K562 (cell line): ENCODE measurements around the gene SLC27A4. TPM values are rescaled to one million over a fixed set of nuclear protein-coding genes. Genes with fewer than 3 reads are reported as not detected.
A peak's percentile ranks its signal among the peaks of the same experiment; 100 is the strongest.

Experiments used
- ATAC-seq: fragments of 200-7000 bp; cut with Tn5 transposase; 3 replicates; pipeline ENCODE4 v1.9.1; 2020; ENCODE audit warnings: moderate library complexity
- BruUV-seq: library from RNA; stranded (reverse); fragments of 400-500 nt; replicated peaks from 2 replicates; lab custom pipeline; 2021; lab: Mats Ljungman, UMichigan
- CTCF ChIA-PET: fragments of 300-600 bp; formaldehyde crosslinking; extraction: SDS; loops from one replicate; lab custom pipeline; 2021; ENCODE audit warnings: low intra/inter-chr PET ratio; lab: Yijun Ruan, JAX
- POLR2A ChIA-PET: fragments of 300-600, 350-650 bp; sonication (Branson Sonifier 250); formaldehyde crosslinking; extraction: SDS; loops from one replicate; lab custom pipeline; 2021; ENCODE audit warnings: antibody characterized with exemption, inconsistent platforms; lab: Yijun Ruan, JAX
- DNase-seq, 4 experiments: peaks; one replicate each; pipeline versions ENCODE4 v3.0.0 to v3.0.0-alpha.2; 2011 to 2018; ENCODE audit warnings: low spot score in 3 of 4, mixed read lengths in 3 of 4; ENCODE audit errors: extremely low read depth in 1 of 4
- FAIRE-seq: peaks from 2 replicates; lab custom pipeline; 2011; peaks lifted over from hg19 to GRCh38; lab: Jason Lieb, UNC
- H2AFZ ChIP-seq: 2 replicates; pipeline ENCODE4 v1.6.0; 2011; ENCODE audit warnings: low read depth, low read length, control low read depth, inconsistent platforms
- H3K27ac ChIP-seq: fragments of 200-600 bp; 3 replicates; pipeline ENCODE4 v1.8.0; 2011; ENCODE audit warnings: low read depth, mild to moderate bottlenecking, control low read depth, inconsistent platforms, low read length, moderate library complexity, mixed read lengths; ENCODE audit errors: extremely low read depth
- H3K27me3 ChIP-seq, 2 experiments: fragments of 300-600 bp in 1 of 2; 2 replicates in 1 of 2; 3 replicates in 1 of 2; pipeline versions ENCODE4 v1.6.0 to v1.8.0; 2011; ENCODE audit warnings: inconsistent platforms in 2 of 2, low read length in 2 of 2, mild to moderate bottlenecking in 1 of 2, mixed read lengths in 1 of 2, moderate library complexity in 1 of 2; ENCODE audit not compliant: control insufficient read depth in 2 of 2, insufficient read depth in 2 of 2
- H3K36me3 ChIP-seq: fragments of 300-600 bp; 3 replicates; pipeline ENCODE4 v1.8.0; 2011; ENCODE audit warnings: mild to moderate bottlenecking, low read length, inconsistent platforms; ENCODE audit not compliant: control insufficient read depth, insufficient read depth
- H3K4me1 ChIP-seq, 2 experiments: fragments of 200-600 bp in 1 of 2; replicated peaks in 1 of 2; 2 replicates in 1 of 2; 3 replicates in 1 of 2; pipeline versions ENCODE4 v1.5.1 to v1.8.0; 2011; ENCODE audit warnings: inconsistent platforms in 2 of 2, low read length in 2 of 2, mild to moderate bottlenecking in 1 of 2, mixed read lengths in 1 of 2, moderate library complexity in 1 of 2; ENCODE audit not compliant: control insufficient read depth in 2 of 2, insufficient read depth in 2 of 2
- H3K4me2 ChIP-seq: 2 replicates; pipeline ENCODE4 v1.6.1; 2011; ENCODE audit warnings: low read length, control low read depth, inconsistent platforms, mixed read lengths; ENCODE audit not compliant: insufficient read depth
- H3K4me3 ChIP-seq: fragments of 200-600 bp; sonication (generic), shearing (Covaris generic); 2 replicates; pipeline ENCODE4 v1.5.1; 2016; ENCODE audit warnings: control low read depth, inconsistent platforms
- H3K79me2 ChIP-seq: fragments of 200-600 bp; 3 replicates; pipeline ENCODE4 v1.8.0; 2011; ENCODE audit warnings: low read length, inconsistent platforms; ENCODE audit not compliant: control insufficient read depth, insufficient read depth
- H3K9ac ChIP-seq, 2 experiments: 2 replicates each; pipeline versions ENCODE4 v1.6.0 to v1.6.1; 2011; ENCODE audit warnings: low read depth in 2 of 2, low read length in 2 of 2, control low read depth in 1 of 2, inconsistent platforms in 1 of 2, mild to moderate bottlenecking in 1 of 2, mixed read lengths in 1 of 2; ENCODE audit not compliant: insufficient read depth in 1 of 2
- H3K9me1 ChIP-seq: one replicate; pipeline ENCODE4 v1.6.0; 2011; ENCODE audit warnings: inconsistent platforms, mild to moderate bottlenecking, low read length, moderate library complexity; ENCODE audit not compliant: control insufficient read depth, insufficient read depth
- H3K9me3 ChIP-seq: replicated peaks from 2 replicates; pipeline ENCODE4 v1.5.1; 2011; ENCODE audit warnings: low read depth, low read length, inconsistent platforms; ENCODE audit not compliant: control insufficient read depth, insufficient read depth
- H4K20me1 ChIP-seq: replicated peaks from 2 replicates; pipeline ENCODE4 v1.6.1; 2011; ENCODE audit warnings: low read length, inconsistent platforms, mixed read lengths; ENCODE audit not compliant: control insufficient read depth, insufficient read depth
- COPS2 ChIP-seq: fragments of 450-650 bp; conservative IDR thresholded peaks from 2 replicates; pipeline ENCODE4 v1.6.1; 2016; ENCODE audit warnings: mild to moderate bottlenecking, moderate library complexity
- ZNF740 ChIP-seq, 3 experiments: fragments of 200-800 bp in 1 of 3; sonication (Bioruptor generic) in 1 of 3; sonication (generic) in 1 of 3; formaldehyde crosslinking in 1 of 3; IDR thresholded peaks; 2 replicates each; pipeline versions ENCODE4 v1.6.1 to v1.8.0; 2016 to 2022; ENCODE audit warnings: mild to moderate bottlenecking in 2 of 3, missing compliant biosample characterization in 2 of 3, missing genetic modification characterization in 2 of 3, missing genetic modification reagents in 1 of 3
- WGBS: fragments of 100-300 bp; shearing (Covaris generic); methylation state at CpG from one replicate; pipeline ENCODE4 v1.1.6; 2016; ENCODE audit warnings: low coverage, mixed read lengths; ENCODE audit not compliant: insufficient coverage; ENCODE audit errors: missing lambda C conversion rate; 5-methylcytosine and 5-hydroxymethylcytosine counted together
- in situ Hi-C: fragments of 300-500 bp; cut with MboI; formaldehyde crosslinking; loops from 4 replicates; pipeline ENCODE4 v1.15.0; 2018; ENCODE audit warnings: inconsistent platforms, mixed read lengths
- intact Hi-C: fragments of 100-400 bp; cut with micrococcal nuclease; formaldehyde crosslinking; loops from 2 replicates; pipeline ENCODE4 v1.14.2; 2022
- polyA plus RNA-seq, 8 experiments: library from polyadenylated mRNA; depleted of rRNA in 4 of 8; stranded (reverse) in 5 of 8; unstranded in 3 of 8; fragments of >200 nt; fragmentation: Nextera tagmentation in 2 of 8; fragmentation: Illumina TruSeq in 1 of 8; extraction: Ambion mirVana in 2 of 8; extraction: Trizol in 1 of 8; gene quantifications; 2 replicates each; pipeline versions ENCODE4 v1.2.1 to v1.2.3, GENCODE V29; 2011 to 2014; ENCODE audit warnings: inconsistent platforms in 1 of 8, missing spikeins in 1 of 8
- total RNA-seq, 7 experiments: library from RNA; depleted of rRNA in 6 of 7; stranded (reverse); fragments of >200 nt in 6 of 7; fragmentation: Illumina TruSeq in 2 of 7; extraction: Trizol in 2 of 7; gene quantifications; 2 replicates each; pipeline versions ENCODE4 v1.2.1 to v1.2.3, GENCODE V29; 2011 to 2021; ENCODE audit warnings: low replicate concordance in 1 of 7
- TF ChIP-seq, protein P1 (sequence below): fragments of 200-800 bp; sonication (Bioruptor generic); IDR thresholded peaks from 2 replicates; pipeline ENCODE4 v1.6.1; 2017; ENCODE audit warnings: missing genetic modification characterization, missing compliant biosample characterization

Gene SLC27A4
- total and polyA plus RNA-seq, 9 of the 15 experiments (the other 6 are each of a cell fraction or from before 2014, with no cell fraction given), result 0.25 to 35.7 (median 14.0) TPM

GRCh38 chr9:128404560-128404959, 64.2 kb downstream of the SLC27A4 start:
- Histone ChIP-seq H3K36me3 (no peaks in the 10 kb centered on the region), H4K20me1 (no peaks in the 10 kb centered on the region), H3K4me3 (no peak overlapping the region), H3K4me1 (peaks cover 0 to 13% of the 10 kb centered on the region in 2 experiments; a peak in 2 of 5 replicates), H3K9me3 (no peaks in the 10 kb centered on the region), H3K9me1 (no peaks in the 10 kb centered on the region), H3K27me3 (peaks cover 0 to 20% of the 10 kb centered on the region in 2 experiments; a peak in 2 of 5 replicates), H3K27ac (no peak overlapping the region), H3K4me2 (no peak overlapping the region), H2AFZ (no peak overlapping the region), H3K9ac (no peak overlapping the region), H3K79me2 (no peaks in the 10 kb centered on the region)
- intact Hi-C loops, result no loop called here
- 18% methylated on average over 4 of the region's 5 CpGs for whole genome bisulfite sequencing
- POLR2A ChIA-PET, result no interaction called here
- DNase-seq (no peak), ATAC-seq (no peak), FAIRE-seq (no peak)
- no peak for TF ChIP-seq ZNF740 (CRISPR knock-in tag; IDR thresholded peaks at IDR 0.05)
- 0 out of 4 replicates have a peak, but pooled peaks of 1 of the 2 experiments have one; percentile 26 for TF ChIP-seq ZNF740 (tag; IDR thresholded peaks at IDR 0.05)
- TF ChIP-seq COPS2, result no peak
- TF ChIP-seq, protein P1, sequence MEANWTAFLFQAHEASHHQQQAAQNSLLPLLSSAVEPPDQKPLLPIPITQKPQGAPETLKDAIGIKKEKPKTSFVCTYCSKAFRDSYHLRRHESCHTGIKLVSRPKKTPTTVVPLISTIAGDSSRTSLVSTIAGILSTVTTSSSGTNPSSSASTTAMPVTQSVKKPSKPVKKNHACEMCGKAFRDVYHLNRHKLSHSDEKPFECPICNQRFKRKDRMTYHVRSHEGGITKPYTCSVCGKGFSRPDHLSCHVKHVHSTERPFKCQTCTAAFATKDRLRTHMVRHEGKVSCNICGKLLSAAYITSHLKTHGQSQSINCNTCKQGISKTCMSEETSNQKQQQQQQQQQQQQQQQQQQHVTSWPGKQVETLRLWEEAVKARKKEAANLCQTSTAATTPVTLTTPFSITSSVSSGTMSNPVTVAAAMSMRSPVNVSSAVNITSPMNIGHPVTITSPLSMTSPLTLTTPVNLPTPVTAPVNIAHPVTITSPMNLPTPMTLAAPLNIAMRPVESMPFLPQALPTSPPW (CRISPR knock-in tag), result peak; percentile 55
- CTCF ChIA-PET, result no interaction called here
- in situ Hi-C loops, result no loop called here
- no TSS peak for BruUV-seq
